Osteocyte (in vitro differentiated cells): ENCODE data around the gene DISC1. TPM values are rescaled to one million over a fixed set of nuclear protein-coding genes. Genes with fewer than 3 reads are reported as not detected.

Source experiments
- DNase-seq: peaks from one replicate; pipeline ENCODE4 v3.0.0; 2021; ENCODE audit warnings: mixed read lengths; ENCODE audit not compliant: unreplicated experiment; ENCODE audit errors: extremely low spot score
- H3K27ac Mint-ChIP-seq: one replicate; pipeline ENCODE4 v1.8.0; 2021; ENCODE audit warnings: mild to moderate bottlenecking, mixed read lengths; ENCODE audit not compliant: unreplicated experiment
- H3K27me3 Mint-ChIP-seq: one replicate; pipeline ENCODE4 v1.8.0; 2021; ENCODE audit warnings: mixed read lengths; ENCODE audit not compliant: unreplicated experiment
- H3K36me3 Mint-ChIP-seq: one replicate; pipeline ENCODE4 v1.8.0; 2021; ENCODE audit warnings: mixed read lengths; ENCODE audit not compliant: unreplicated experiment
- H3K4me1 Mint-ChIP-seq: one replicate; pipeline ENCODE4 v1.8.0; 2021; ENCODE audit warnings: mixed read lengths; ENCODE audit not compliant: unreplicated experiment
- H3K4me3 Mint-ChIP-seq: one replicate; pipeline ENCODE4 v1.8.0; 2021; ENCODE audit warnings: mild to moderate bottlenecking, moderate library complexity, mixed read lengths; ENCODE audit not compliant: unreplicated experiment
- H3K9me3 Mint-ChIP-seq: one replicate; pipeline ENCODE4 v1.8.0; 2021; ENCODE audit warnings: mixed read lengths; ENCODE audit not compliant: unreplicated experiment
- CTCF ChIP-seq: fragments of 200-600 bp; sonication (generic); IDR thresholded peaks from 2 replicates; pipeline ENCODE4 v1.5.0; 2021; ENCODE audit warnings: antibody characterized with exemption, mild to moderate bottlenecking, moderate library complexity
- total RNA-seq: library from RNA; stranded (reverse); gene quantifications from 2 replicates; pipeline ENCODE4 v1.2.1, GENCODE V29; 2021

Gene DISC1
- total RNA-seq, 1 donor from 2014 or later, result 15.6 TPM

- TF ChIP-seq CTCF, result no peak
- H3K4me1 Mint-ChIP-seq, result peaks cover 8% of the 10 kb centered on the region
- no peaks in the 10 kb centered on the region for H3K9me3 Mint-ChIP-seq
- H3K36me3 Mint-ChIP-seq, result peaks cover 31% of the 10 kb centered on the region
- DNase-seq, result no peak
- H3K27ac Mint-ChIP-seq, result no peak overlapping the region
- no peaks in the 10 kb centered on the region for H3K27me3 Mint-ChIP-seq
- no peak overlapping the region for H3K4me3 Mint-ChIP-seq
Observed at GRCh38 chr1:231768416-231768815, 141.8 kb downstream of the DISC1 start.

GRCh38 chr1:231770506-231771175, 144.1 kb downstream of the DISC1 start:
- DNase-seq, result no peak
- H3K27ac Mint-ChIP-seq, result no peak overlapping the region
- H3K36me3 Mint-ChIP-seq, result peaks cover 39% of the 10 kb centered on the region
- TF ChIP-seq CTCF, result no peak
- peaks cover 16% of the 10 kb centered on the region for H3K4me1 Mint-ChIP-seq
- H3K9me3 Mint-ChIP-seq, result no peaks in the 10 kb centered on the region
- H3K27me3 Mint-ChIP-seq, result no peaks in the 10 kb centered on the region
- H3K4me3 Mint-ChIP-seq, result no peak overlapping the region

- TF ChIP-seq CTCF, result no peak
- no peaks in the 10 kb centered on the region for H3K9me3 Mint-ChIP-seq
- no peaks in the 10 kb centered on the region for H3K27me3 Mint-ChIP-seq
- peaks cover 23% of the 10 kb centered on the region for H3K36me3 Mint-ChIP-seq
- peak overlapping the region; percentile 27 for H3K27ac Mint-ChIP-seq
- no peak for DNase-seq
- no peak overlapping the region for H3K4me3 Mint-ChIP-seq
- peaks cover 48% of the 10 kb centered on the region for H3K4me1 Mint-ChIP-seq
Observed at GRCh38 chr1:231774719-231775335, 148.2 kb downstream of the DISC1 start.

GRCh38 chr1:231776010-231776756, 149.6 kb downstream of the DISC1 start:
- H3K4me3 Mint-ChIP-seq, result no peak overlapping the region
- TF ChIP-seq CTCF, result peak; percentile 26
- peaks cover 22% of the 10 kb centered on the region for H3K36me3 Mint-ChIP-seq
- peaks cover 41% of the 10 kb centered on the region for H3K4me1 Mint-ChIP-seq
- no peaks in the 10 kb centered on the region for H3K9me3 Mint-ChIP-seq
- no peaks in the 10 kb centered on the region for H3K27me3 Mint-ChIP-seq
- no peak for DNase-seq
- H3K27ac Mint-ChIP-seq, result peak overlapping the region; percentile 69

GRCh38 chr1:231776757-231777062, 150.1 kb downstream of the DISC1 start:
- Mint-ChIP-seq H3K4me3 (no peak overlapping the region), H3K9me3 (no peaks in the 10 kb centered on the region), H3K4me1 (peaks cover 41% of the 10 kb centered on the region), H3K27ac (peak overlapping the region; percentile 69), H3K27me3 (no peaks in the 10 kb centered on the region), H3K36me3 (peaks cover 18% of the 10 kb centered on the region)
- DNase-seq, result no peak
- TF ChIP-seq CTCF, result no peak
